Measurements from ENCODE around the gene NAA10. TPM values are rescaled to one million over a fixed set of nuclear protein-coding genes. Genes with fewer than 3 reads are reported as not detected.
A peak's percentile ranks its signal among the peaks of the same experiment; 100 is the strongest.

NAA10 gene
- total RNA-seq, 4 donors from 2014 or later: 89.3 to 106 (median 95.4) TPM

- Histone ChIP-seq H3K27me3 (no peaks in the 10 kb centered on the region), H3K4me1 (peaks cover 38 to 73% (median 62%) of the 10 kb centered on the region in 4 donors), H3K9me3 (no peaks in the 10 kb centered on the region), H3K36me3 (no peaks in the 10 kb centered on the region), H3K4me3 (no peak overlapping the region), H3K27ac (replicated peaks in 1 of 4) (peak overlapping the region in 2 of 4 donors; percentile 16 to 30)
- intact Hi-C loops (cut with DNase I): no loop called here
- WGBS: 62% methylated on average over 14 of the region's 25 CpGs
- no peak for TF ChIP-seq EP300 (IDR thresholded peaks at IDR 0.05)
- TF ChIP-seq POLR2A (IDR thresholded peaks at IDR 0.05; ENCODE audit: low read depth): no peak
- peak in 1 of 2 donors; percentile 47 for TF ChIP-seq POLR2AphosphoS5 (IDR thresholded peaks at IDR 0.05)
- TF ChIP-seq, protein P1, sequence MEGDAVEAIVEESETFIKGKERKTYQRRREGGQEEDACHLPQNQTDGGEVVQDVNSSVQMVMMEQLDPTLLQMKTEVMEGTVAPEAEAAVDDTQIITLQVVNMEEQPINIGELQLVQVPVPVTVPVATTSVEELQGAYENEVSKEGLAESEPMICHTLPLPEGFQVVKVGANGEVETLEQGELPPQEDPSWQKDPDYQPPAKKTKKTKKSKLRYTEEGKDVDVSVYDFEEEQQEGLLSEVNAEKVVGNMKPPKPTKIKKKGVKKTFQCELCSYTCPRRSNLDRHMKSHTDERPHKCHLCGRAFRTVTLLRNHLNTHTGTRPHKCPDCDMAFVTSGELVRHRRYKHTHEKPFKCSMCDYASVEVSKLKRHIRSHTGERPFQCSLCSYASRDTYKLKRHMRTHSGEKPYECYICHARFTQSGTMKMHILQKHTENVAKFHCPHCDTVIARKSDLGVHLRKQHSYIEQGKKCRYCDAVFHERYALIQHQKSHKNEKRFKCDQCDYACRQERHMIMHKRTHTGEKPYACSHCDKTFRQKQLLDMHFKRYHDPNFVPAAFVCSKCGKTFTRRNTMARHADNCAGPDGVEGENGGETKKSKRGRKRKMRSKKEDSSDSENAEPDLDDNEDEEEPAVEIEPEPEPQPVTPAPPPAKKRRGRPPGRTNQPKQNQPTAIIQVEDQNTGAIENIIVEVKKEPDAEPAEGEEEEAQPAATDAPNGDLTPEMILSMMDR (IDR thresholded peaks at IDR 0.05): peak; percentile 36 to 65 (median 42)
- no peak for DNase-seq (ENCODE audit: extremely low spot score)
These were observed 11.6 kb downstream of the NAA10 start for GRCh38 chrX:153922932-153923857.

GRCh38 chrX:153921511-153922446 is 13.1 kb downstream of the NAA10 start:
- 60% methylated on average over 17 of the region's 40 CpGs for WGBS
- no peak for DNase-seq (ENCODE audit: extremely low spot score)
- Histone ChIP-seq H3K27ac (replicated peaks in 1 of 4) (peak overlapping the region in 2 of 4 donors; percentile 27 to 59), H3K9me3 (no peaks in the 10 kb centered on the region), H3K27me3 (no peaks in the 10 kb centered on the region), H3K36me3 (no peaks in the 10 kb centered on the region), H3K4me3 (peak overlapping the region in 2 of 4 donors; percentile 14 to 20), H3K4me1 (peaks cover 27 to 62% (median 53%) of the 10 kb centered on the region in 4 donors)
- no peak for TF ChIP-seq EP300 (IDR thresholded peaks at IDR 0.05)
- no peak for TF ChIP-seq POLR2AphosphoS5 (IDR thresholded peaks at IDR 0.05)
- TF ChIP-seq, protein P1 (IDR thresholded peaks at IDR 0.05): no peak
- no peak for TF ChIP-seq POLR2A (IDR thresholded peaks at IDR 0.05; ENCODE audit: low read depth)
- intact Hi-C loops (cut with DNase I): no loop called here

DNA sequence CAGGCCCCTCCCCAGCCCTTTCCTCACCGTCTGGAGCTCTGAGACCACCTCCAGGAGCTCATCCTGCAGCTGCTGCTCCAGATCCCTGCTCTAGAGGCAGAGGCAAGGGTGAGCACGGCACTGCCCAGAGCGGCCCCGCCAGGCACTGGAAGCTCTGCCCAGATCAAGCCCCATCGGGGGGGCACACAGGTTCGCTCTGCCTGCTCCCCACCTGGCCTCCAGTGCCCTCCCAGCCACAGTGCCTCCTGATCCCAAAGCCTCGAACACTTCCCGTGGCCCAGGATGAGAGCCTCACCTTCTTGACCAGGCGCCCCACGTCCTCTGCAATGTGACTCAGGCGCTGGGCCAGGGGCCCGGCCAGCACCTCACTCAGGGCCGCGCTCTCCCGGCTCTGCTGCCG is 13.8 kb downstream of the NAA10 start:
- TF ChIP-seq EP300 (IDR thresholded peaks at IDR 0.05) (no peak), POLR2AphosphoS5 (IDR thresholded peaks at IDR 0.05) (no peak), POLR2A (IDR thresholded peaks at IDR 0.05; ENCODE audit: low read depth) (no peak)
- TF ChIP-seq, protein P1 (IDR thresholded peaks at IDR 0.05): no peak
- peaks cover 22 to 54% (median 46%) of the 10 kb centered on the region in 4 donors for H3K4me1 ChIP-seq
- H3K27me3 ChIP-seq: no peaks in the 10 kb centered on the region
- no peak for DNase-seq (ENCODE audit: extremely low spot score)
- no peaks in the 10 kb centered on the region for H3K36me3 ChIP-seq
- 80% methylated on average over 10 of the region's 16 CpGs for WGBS
- H3K4me3 ChIP-seq: peak overlapping the region in 2 of 4 donors; percentile 14 to 20
- peak overlapping the region in 1 of 4 donors; percentile 59 for H3K27ac ChIP-seq (replicated peaks in 1 of 4)
- intact Hi-C loops (cut with DNase I): no loop called here
- H3K9me3 ChIP-seq: no peaks in the 10 kb centered on the region

DNA sequence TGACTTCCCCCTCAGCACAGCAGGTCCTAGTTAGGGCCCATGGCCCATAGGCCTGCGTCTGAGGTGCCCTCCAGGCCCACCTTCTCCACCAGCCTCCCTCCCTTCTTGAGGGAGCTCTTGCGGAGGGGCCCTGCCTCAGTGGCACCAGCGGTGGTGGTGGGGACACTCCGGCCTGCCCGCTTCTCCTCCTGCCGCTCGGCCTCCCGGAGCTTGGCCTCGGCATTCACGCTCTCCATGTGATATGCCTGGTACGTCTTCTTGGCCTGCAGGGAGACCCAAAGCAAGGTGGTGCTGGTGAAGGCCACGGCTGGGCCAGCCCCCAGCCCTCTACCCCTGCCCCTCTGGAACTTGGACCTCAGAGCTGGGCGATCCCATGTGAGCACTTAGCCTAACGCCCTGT is 14.3 kb downstream of the NAA10 start:
- Histone ChIP-seq H3K36me3 (no peaks in the 10 kb centered on the region), H3K4me1 (peaks cover 22 to 49% (median 44%) of the 10 kb centered on the region in 4 donors), H3K9me3 (no peaks in the 10 kb centered on the region), H3K27ac (replicated peaks in 1 of 4) (no peak overlapping the region), H3K27me3 (no peaks in the 10 kb centered on the region), H3K4me3 (no peak overlapping the region)
- 97% methylated on average over 11 of the region's 14 CpGs for WGBS
- intact Hi-C loops (cut with DNase I): no loop called here
- DNase-seq (ENCODE audit: extremely low spot score): no peak
- no peak for TF ChIP-seq POLR2AphosphoS5 (IDR thresholded peaks at IDR 0.05)
- TF ChIP-seq, protein P1 (IDR thresholded peaks at IDR 0.05): no peak
- no peak for TF ChIP-seq EP300 (IDR thresholded peaks at IDR 0.05)
- TF ChIP-seq POLR2A (IDR thresholded peaks at IDR 0.05; ENCODE audit: low read depth): no peak

Data from esophagus muscularis mucosa (tissue), 4 donors.